ENCODE data around the gene PTPN22.

Gene PTPN22

GRCh38 chr1:113770031-113770430 lies 101.5 kb downstream of the PTPN22 start:
- in situ Hi-C loops (cut with MboI; ENCODE audit: low sequenced_read_pairs, unreplicated experiment), result no loop called here
- TF ChIP-seq CTCF (IDR thresholded peaks at IDR 0.05; ENCODE audit: borderline replicate concordance, control extremely low read depth, extremely low read depth, insufficient read depth, missing control alignments), result no peak
- no peak for DNase-seq (ENCODE audit: low spot score)

- no peak for DNase-seq (ENCODE audit: low spot score)
- TF ChIP-seq CTCF (IDR thresholded peaks at IDR 0.05; ENCODE audit: borderline replicate concordance, control extremely low read depth, extremely low read depth, insufficient read depth, missing control alignments), result no peak
- in situ Hi-C loops (cut with MboI; ENCODE audit: low sequenced_read_pairs, unreplicated experiment), result no loop called here
Observed at GRCh38 chr1:113769601-113769970, 101.9 kb downstream of the PTPN22 start.

GRCh38 chr1:113768916-113769600 lies 102.5 kb downstream of the PTPN22 start:
- TF ChIP-seq CTCF (IDR thresholded peaks at IDR 0.05; ENCODE audit: borderline replicate concordance, control extremely low read depth, extremely low read depth, insufficient read depth, missing control alignments), result no peak
- in situ Hi-C loops (cut with MboI; ENCODE audit: low sequenced_read_pairs, unreplicated experiment), result no loop called here
- no peak for DNase-seq (ENCODE audit: low spot score)

GRCh38 chr1:113765306-113766230 lies 105.9 kb downstream of the PTPN22 start:
- TF ChIP-seq CTCF (IDR thresholded peaks at IDR 0.05; ENCODE audit: borderline replicate concordance, control extremely low read depth, extremely low read depth, insufficient read depth, missing control alignments), result no peak
- in situ Hi-C loops (cut with MboI; ENCODE audit: low sequenced_read_pairs, unreplicated experiment), result no loop called here
- DNase-seq (ENCODE audit: low spot score), result no peak
